ENCODE results near the gene LMO3.

The LMO3 gene

DNA sequence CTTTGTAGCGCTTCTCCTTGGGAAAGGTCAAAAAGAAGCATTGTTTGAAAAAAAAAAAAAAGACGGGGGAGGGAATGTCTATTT, at the start of gene LMO3:
Gene LMO3 (minus strand): TSS at position 46 of the 84 bp plus-strand sequence. CDS start 5,302 bp downstream, outside the sequence.
- no peak for DNase-seq

- no peak for DNase-seq
These were observed 30.6 kb upstream of the LMO3 start for GRCh38 chr12:16636435-16637055.

GRCh38 chr12:16634786-16635185, 28.8 kb upstream of the LMO3 start:
- no peak for DNase-seq

DNA sequence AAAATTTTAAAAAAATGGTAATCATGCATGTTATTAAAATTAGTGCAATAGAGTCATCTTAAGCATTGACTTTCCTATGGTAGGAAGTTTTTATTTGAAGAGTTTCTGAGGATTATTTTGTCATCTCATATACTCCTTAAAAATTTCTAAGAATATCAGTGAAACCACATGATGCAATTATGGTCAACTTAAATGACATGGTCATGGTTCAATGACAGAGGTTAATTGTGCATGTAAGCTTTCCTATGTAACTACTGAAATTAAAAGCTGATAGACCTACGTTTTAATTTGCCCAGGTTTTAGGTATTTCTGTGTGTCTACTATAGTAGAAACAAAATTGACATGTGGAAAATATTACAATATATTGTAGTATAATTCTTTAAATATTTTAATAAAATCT, 21.0 kb upstream of the LMO3 start:
- no peak for DNase-seq

GRCh38 chr12:16622338-16622737, 16.4 kb upstream of the LMO3 start:
- DNase-seq: no peak

DNA sequence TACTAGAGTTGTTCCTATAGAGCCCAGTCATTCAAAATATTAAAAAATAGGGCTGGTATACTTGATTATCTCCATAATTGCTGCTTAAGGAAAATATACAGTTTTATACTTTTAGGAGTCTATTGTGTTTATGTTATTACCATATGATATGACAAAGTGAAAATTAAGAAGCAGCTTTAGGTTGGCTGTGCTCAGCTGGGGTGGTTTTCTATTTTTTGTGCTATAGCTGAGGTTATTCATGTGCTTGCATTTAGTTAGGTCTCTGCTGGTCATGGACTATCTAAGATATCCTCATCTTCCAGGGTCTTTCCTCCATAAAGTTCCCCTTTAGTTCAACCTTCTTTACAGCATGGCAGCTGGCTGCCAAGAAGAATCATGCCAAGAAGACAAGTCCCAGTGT, 13.6 kb upstream of the LMO3 start:
- DNase-seq: no peak

- DNase-seq: no peak
These were observed 12.3 kb upstream of the LMO3 start for GRCh38 chr12:16618256-16618655.

GRCh38 chr12:16613199-16613598, 7.2 kb upstream of the LMO3 start:
- DNase-seq: no peak

DNA sequence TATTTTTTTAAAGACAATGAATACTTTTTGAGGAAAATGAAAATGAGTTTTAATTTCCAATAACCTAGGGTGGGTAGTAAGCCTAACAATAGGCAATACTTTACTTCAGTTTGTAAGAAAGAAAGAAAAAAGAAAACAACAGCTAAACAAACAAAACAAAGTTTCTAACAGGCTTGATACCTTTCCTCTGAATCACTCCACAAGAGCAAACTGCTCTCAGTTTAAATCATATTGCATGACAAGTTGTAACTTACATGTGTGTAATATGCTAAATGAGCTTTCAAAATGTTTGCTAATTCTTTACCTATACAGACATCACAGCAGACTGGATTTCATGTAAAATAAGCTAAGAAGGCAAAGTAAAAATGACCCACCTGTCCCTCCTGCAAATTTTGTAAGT, 6.7 kb upstream of the LMO3 start:
- DNase-seq: no peak

- no peak for DNase-seq
These were observed 5.2 kb upstream of the LMO3 start for GRCh38 chr12:16611146-16611545.

DNA sequence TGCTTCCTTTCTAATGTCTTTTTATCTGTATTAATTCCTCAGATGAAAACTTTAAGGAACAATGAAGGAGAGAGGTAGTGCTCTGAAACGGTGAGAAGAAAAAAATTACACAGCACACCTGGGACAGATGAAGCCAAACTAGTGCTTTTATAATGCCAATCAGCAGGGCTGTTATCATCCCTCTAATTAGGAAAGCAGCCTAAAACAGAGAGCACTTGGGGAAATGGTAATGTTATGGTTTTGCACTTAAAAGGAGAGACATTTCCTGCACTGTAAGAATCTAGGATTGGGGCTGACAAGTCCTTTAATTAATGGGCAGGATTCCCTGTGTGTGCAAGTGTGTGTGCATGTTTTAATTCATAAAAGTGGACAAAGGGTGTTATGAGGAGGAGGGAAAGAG, 4.8 kb upstream of the LMO3 start:
- DNase-seq: no peak

GRCh38 chr12:16610001-16610585, 4.1 kb upstream of the LMO3 start:
- no peak for DNase-seq

- DNase-seq: no peak
These were observed 3.1 kb upstream of the LMO3 start for GRCh38 chr12:16608946-16609539.

DNA sequence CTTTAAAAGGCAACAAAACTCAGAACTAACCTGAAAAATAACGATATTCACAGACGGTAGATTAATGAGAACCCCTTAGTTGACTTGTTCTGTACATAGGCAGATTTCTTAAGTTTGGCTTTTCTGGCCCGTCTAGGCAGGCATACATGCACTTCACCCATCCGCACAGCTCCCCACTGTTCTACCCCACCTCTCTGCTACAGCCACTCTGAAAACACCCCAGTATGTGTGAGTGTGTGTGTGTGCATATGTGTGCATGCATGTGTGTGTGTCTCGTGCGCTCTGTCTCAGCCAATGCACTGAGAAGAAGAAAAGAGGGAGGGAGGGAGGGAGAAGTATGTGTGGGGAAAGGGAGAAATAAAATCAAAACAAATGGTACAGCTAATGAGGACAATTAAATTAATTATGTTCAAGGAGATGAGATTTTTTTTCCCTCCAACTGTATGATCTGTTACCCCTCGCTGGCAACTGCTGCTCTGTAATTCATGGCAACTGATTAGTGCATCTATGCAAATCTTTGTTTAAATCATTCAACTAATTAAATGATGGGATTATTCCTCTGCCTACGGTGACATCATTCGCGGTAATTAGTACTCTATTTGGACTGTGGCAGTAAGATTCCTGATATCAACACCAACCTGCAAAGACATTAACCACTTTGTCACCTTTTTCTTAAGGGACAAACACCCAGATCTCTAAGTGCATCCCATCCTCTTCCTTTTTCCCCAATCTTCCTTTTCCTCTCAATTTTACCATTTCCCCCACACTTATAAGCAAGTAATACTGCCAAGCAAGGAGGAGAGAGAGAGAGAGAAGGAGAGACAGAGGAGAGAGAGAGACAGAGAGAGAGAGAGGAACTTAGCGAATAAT, 2.2 kb upstream of the LMO3 start:
- DNase-seq: no peak

- DNase-seq: no peak
These were observed 1.0 kb upstream of the LMO3 start for GRCh38 chr12:16606991-16607390.

GRCh38 chr12:16606201-16606849, 363 bp upstream of the LMO3 start:
- DNase-seq: peak; percentile 34

GRCh38 chr12:16605642-16606116, 283 bp downstream of the LMO3 start:
- peak; percentile 30 for DNase-seq

DNA sequence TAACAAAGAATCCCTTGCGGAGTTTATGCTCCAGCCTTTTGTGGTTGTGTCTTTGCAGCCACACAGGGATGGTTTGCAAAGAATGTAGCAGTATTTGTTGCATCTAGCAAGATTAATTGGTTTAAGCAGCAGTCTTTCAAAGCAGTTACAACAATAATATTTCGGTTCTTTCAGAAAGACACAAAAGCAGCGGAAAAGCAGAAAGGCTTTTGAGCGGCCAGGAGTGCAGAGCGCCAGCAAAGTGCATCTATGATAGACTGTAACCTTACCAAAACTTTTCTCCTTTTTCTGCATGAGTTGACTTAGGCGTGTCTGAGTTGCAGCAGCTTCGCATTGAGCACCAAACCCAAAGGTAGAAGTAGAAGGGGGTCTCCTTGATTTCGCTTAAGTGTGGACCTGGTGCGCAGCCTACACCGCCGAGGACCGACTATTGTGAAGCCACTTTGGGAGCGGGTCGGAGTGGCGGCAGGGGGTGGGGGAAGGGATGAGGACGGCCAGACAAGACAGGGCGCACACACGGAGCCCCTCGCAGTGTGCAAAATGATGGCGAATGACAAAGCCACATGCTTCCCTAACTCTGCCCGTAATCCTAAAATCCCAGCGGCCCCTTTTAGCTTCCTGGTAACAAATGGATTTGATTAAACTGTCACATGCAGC, 1.2 kb downstream of the LMO3 start:
- DNase-seq: no peak

DNA sequence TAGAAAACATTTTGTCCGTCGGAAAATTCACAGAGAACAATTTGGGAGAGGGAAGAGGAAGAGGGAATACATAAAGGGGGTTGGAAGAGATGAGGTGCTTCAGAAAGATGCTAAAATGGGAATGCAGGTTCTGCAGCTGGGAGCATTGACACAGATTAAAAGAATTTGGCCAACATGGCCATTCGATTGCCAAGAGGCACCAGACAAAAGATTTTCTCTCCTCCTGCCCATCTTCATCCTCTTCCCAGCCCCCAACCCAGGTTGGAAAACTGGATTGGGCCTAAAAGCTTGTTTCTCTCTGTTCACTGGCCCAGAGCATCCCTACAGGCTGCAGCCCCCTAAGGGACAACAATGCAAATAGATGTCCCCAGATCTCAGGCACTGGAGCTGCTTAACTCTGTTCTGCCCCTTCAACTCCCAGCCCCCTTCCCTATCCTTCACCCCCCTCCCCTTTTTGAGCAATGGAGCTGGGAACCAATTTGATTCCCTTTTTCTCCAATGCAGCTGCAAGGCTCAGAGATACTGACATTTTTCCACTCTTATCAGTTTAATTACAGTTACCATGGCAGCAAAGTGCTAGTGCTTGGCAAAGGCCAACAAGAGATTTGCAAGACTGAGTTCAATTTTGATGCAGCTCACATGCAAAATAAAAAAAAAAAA, 1.9 kb downstream of the LMO3 start:
- no peak for DNase-seq

DNA sequence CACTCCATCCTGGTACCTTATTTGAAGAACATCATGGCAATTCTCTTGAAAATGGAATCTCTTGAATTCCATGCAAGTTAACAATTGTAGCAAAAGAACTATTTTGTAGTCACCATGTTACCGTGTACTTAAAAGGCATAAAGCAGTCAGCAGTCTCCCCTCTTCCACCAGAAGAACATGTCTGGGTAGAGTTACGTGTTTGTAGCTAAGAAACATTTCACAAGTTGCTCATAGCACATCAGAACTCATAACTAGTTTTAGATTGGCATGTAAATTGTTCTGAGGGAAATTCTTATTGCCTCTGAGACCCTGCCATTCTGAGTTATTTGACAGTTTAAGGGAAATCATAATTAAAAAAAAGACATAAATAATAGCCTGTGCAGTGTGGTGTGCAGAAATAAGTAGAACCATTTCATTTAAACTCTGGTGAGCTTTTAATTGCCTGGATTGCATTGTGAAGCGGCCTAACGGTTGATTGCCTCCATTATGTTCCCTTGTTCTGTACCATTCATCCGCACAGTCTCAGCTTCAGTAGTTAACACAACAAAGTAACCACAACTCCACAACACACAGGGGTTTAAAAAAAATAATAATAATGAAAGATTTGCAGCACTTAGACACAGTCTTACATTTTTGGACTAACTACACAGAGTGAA, 2.6 kb downstream of the LMO3 start:
- no peak for DNase-seq

DNA sequence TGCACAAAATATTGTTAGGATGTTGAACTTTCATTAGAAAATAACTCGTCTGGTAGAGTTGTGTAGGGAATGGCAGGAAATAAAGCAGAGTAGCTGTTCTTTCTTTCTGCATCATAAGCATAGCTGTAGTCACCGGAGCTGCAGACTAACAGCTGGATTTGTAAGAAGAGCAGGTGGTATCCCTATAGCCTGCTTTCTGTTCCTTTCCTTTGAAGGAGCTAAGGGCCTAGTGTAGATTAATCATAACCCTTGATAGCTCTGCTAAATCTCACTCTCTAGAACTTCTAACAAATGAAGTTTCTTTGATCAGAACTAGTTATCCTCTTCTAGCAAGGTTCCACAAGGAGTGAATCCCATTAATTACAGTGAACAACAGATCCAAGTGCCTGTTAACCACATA, 3.5 kb downstream of the LMO3 start:
- DNase-seq: no peak

GRCh38 chr12:16600525-16600924, 5.4 kb downstream of the LMO3 start:
- no peak for DNase-seq

Data from NCI-H2171 treated with DMSO at 0.1 percent for 48 hours (cell line).